CD4-positive, alpha-beta memory T cell (primary cell): ENCODE results near the gene AHNAK. TPM values are rescaled to one million over a fixed set of nuclear protein-coding genes. Genes with fewer than 3 reads are reported as not detected.
A peak's percentile ranks its signal among the peaks of the same experiment; 100 is the strongest.

ENCODE experiments used
- CTCF ChIA-PET: fragments of 350-600 bp; sonication (Branson Sonifier 250); formaldehyde crosslinking; loops from one replicate; lab custom pipeline; 2021; ENCODE audit warnings: inconsistent platforms; ENCODE audit not compliant: partially characterized antibody; lab: Charles Lee
- POLR2A ChIA-PET: fragments of 350-600 bp; sonication (Branson Sonifier 250); formaldehyde crosslinking; loops from one replicate; lab custom pipeline; 2021; ENCODE audit not compliant: partially characterized antibody; lab: Charles Lee
- DNase-seq, 5 donors: peaks; one replicate each; pipeline versions ENCODE4 v3.0.0 to v3.0.0-alpha.2; 2020 to 2022; ENCODE audit warnings: mixed read lengths in 1 of 5
- H3K27ac ChIP-seq: one replicate; pipeline ENCODE4 v1.7.0; 2013; ENCODE audit warnings: low read depth, low read length
- H3K27me3 ChIP-seq: 2 replicates; pipeline ENCODE4 v1.7.0; 2013; ENCODE audit warnings: mild to moderate bottlenecking, low read length, moderate library complexity; ENCODE audit not compliant: insufficient read depth
- H3K36me3 ChIP-seq: 2 replicates; pipeline ENCODE4 v1.7.0; 2013; ENCODE audit warnings: mild to moderate bottlenecking, low read length, moderate library complexity; ENCODE audit not compliant: insufficient read depth
- H3K4me1 ChIP-seq: 2 replicates; pipeline ENCODE4 v1.7.0; 2013; ENCODE audit warnings: mild to moderate bottlenecking, low read length, moderate library complexity; ENCODE audit not compliant: insufficient read depth
- H3K4me3 ChIP-seq, 2 donors: one replicate each; pipeline ENCODE4 v1.7.0; 2013; ENCODE audit warnings: low read length in 2 of 2, mild to moderate bottlenecking in 1 of 2
- H3K9me3 ChIP-seq, 2 donors: one replicate each; pipeline ENCODE4 v1.7.0; 2013; ENCODE audit warnings: low read length in 2 of 2, control low read depth in 1 of 2; ENCODE audit not compliant: control insufficient read depth in 1 of 2
- H3K27ac Mint-ChIP-seq, 7 donors: one replicate each; pipeline ENCODE4 v1.8.0; 2020 to 2021; ENCODE audit warnings: mixed read lengths in 7 of 7, mild to moderate bottlenecking in 6 of 7, inconsistent platforms in 3 of 7, moderate library complexity in 3 of 7
- H3K27me3 Mint-ChIP-seq, 2 donors: one replicate each; pipeline ENCODE4 v1.8.0; 2020 to 2021; ENCODE audit warnings: mixed read lengths in 2 of 2
- H3K36me3 Mint-ChIP-seq, 2 donors: one replicate each; pipeline ENCODE4 v1.8.0; 2020 to 2021; ENCODE audit warnings: mixed read lengths in 2 of 2, inconsistent platforms in 1 of 2, mild to moderate bottlenecking in 1 of 2
- H3K4me1 Mint-ChIP-seq, 4 donors: one replicate each; pipeline ENCODE4 v1.8.0; 2020 to 2021; ENCODE audit warnings: mixed read lengths in 4 of 4, mild to moderate bottlenecking in 1 of 4
- H3K4me3 Mint-ChIP-seq, 8 donors: one replicate each; pipeline ENCODE4 v1.8.0; 2020 to 2021; ENCODE audit warnings: mixed read lengths in 8 of 8, mild to moderate bottlenecking in 7 of 8, moderate library complexity in 6 of 8, inconsistent platforms in 3 of 8
- H3K9me3 Mint-ChIP-seq, 8 donors: one replicate each; pipeline ENCODE4 v1.8.0; 2020 to 2021; ENCODE audit warnings: mixed read lengths in 8 of 8, mild to moderate bottlenecking in 5 of 8, inconsistent platforms in 3 of 8, moderate library complexity in 1 of 8
- intact Hi-C: fragments of 100-400 bp; cut with micrococcal nuclease; formaldehyde crosslinking; loops from one replicate; pipeline ENCODE4 v1.15.1; 2023
- polyA plus RNA-seq, 2 donors: library from polyadenylated mRNA; unstranded; fragments of 300-500 nt; fragmentation: Illumina TruSeq; gene quantifications; one replicate each; pipeline ENCODE4 v1.2.3, GENCODE V29; 2021
- total RNA-seq, 2 experiments: library from RNA; stranded (reverse); gene quantifications; one replicate each; pipeline ENCODE4 v1.2.3, GENCODE V29; 2021

The AHNAK gene
- total and polyA plus RNA-seq, 4 experiments from 2014 or later: 23.5 to 573 (median 372) TPM

DNA sequence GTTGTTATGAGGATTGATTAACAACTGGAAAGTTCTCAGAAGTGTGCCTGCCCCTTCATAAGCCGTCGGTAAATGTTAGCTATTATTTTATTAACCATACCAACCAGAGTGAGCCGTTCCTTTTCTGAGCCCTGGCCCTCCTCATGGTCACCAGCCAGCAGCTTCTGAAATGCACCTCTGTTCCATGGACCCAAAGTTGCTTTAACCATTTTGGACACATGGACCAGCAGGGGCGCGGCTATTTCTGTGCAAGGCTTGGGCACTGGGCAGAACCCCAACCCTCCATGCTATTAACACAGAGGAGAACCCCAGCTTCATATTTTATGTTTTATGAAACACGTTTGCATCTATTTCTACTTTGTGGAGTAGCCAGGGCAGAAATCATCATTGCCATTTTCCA is 146.3 kb downstream of the AHNAK start:
- ChIA-PET CTCF (interaction anchor here (0.6 to 4.7 kb wide), 7 partner anchors 7 to 300 kb away, joined by 3 to 35 read pairs (median 6); no protein-coding TSS in a partner anchor), POLR2A (interaction anchor here (1.0 to 1.8 kb wide), 6 partner anchors 24 to 230 kb away, joined by 3 to 8 read pairs (median 4); partner anchors contain the start of genes MTA2 and TUT1)
- H3K9me3 ChIP-seq: no peaks in the 10 kb centered on the region
- H3K36me3 ChIP-seq: no peaks in the 10 kb centered on the region
- H3K27me3 ChIP-seq: no peaks in the 10 kb centered on the region
- H3K36me3 Mint-ChIP-seq: no peaks in the 10 kb centered on the region
- H3K4me3 Mint-ChIP-seq: peak overlapping the region in 3 of 8 donors; percentile 29 to 35 (median 31)
- no peak overlapping the region for H3K27ac ChIP-seq
- no peak overlapping the region for H3K4me3 ChIP-seq
- intact Hi-C loops: no loop called here
- peaks cover 0 to 1% of the 10 kb centered on the region in 2 donors for H3K27me3 Mint-ChIP-seq
- H3K27ac Mint-ChIP-seq: peak overlapping the region in 1 of 7 donors; percentile 37
- peaks cover 22 to 33% (median 27%) of the 10 kb centered on the region in 4 donors for H3K4me1 Mint-ChIP-seq
- peaks cover 0 to 1% (median 0%) of the 10 kb centered on the region in 8 donors for H3K9me3 Mint-ChIP-seq
- peaks cover 44% of the 10 kb centered on the region for H3K4me1 ChIP-seq
- no peak for DNase-seq

DNA sequence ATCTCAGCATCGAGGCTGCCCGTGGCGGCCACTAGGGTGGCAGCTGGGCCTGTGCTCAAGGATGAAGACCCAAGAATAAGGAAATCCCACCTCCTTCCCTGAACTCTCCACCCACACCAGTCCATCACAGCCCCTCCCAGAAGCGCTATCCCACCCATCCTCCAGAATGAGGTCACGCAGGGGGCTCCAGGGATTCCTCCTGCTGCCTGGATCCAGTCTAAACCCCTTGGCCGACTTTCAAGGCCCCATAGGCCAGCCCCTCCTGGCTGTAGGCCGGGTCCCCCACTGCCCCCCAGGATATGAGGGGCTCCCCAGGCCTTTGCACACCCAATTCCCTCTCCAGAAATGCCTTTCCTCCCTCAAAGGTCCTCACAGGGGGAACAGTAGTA is 146.7 kb downstream of the AHNAK start:
- DNase-seq: no peak
- H3K36me3 ChIP-seq: no peaks in the 10 kb centered on the region
- no peaks in the 10 kb centered on the region for H3K36me3 Mint-ChIP-seq
- H3K4me1 ChIP-seq: peaks cover 48% of the 10 kb centered on the region
- H3K9me3 Mint-ChIP-seq: peaks cover 0 to 1% (median 0%) of the 10 kb centered on the region in 8 donors
- H3K27ac ChIP-seq: no peak overlapping the region
- ChIA-PET POLR2A (interaction anchor here (1.0 to 1.8 kb wide), 6 partner anchors 25 to 230 kb away, joined by 3 to 8 read pairs (median 4); partner anchors contain the start of genes MTA2 and TUT1), CTCF (interaction anchor here (0.6 to 2.8 kb wide), 6 partner anchors 20 to 300 kb away, joined by 3 to 12 read pairs (median 6); no protein-coding TSS in a partner anchor)
- peaks cover 23 to 35% (median 29%) of the 10 kb centered on the region in 4 donors for H3K4me1 Mint-ChIP-seq
- H3K9me3 ChIP-seq: no peaks in the 10 kb centered on the region
- H3K27me3 Mint-ChIP-seq: no peaks in the 10 kb centered on the region
- no peak overlapping the region for H3K4me3 ChIP-seq
- H3K4me3 Mint-ChIP-seq: peak overlapping the region in 2 of 8 donors; percentile 31 to 35
- H3K27me3 ChIP-seq: no peaks in the 10 kb centered on the region
- H3K27ac Mint-ChIP-seq: no peak overlapping the region
- intact Hi-C loops: loop anchor here (10.0 kb wide), 1 partner anchor 485 kb away; the partner anchor contains the start of gene SLC3A2

DNA sequence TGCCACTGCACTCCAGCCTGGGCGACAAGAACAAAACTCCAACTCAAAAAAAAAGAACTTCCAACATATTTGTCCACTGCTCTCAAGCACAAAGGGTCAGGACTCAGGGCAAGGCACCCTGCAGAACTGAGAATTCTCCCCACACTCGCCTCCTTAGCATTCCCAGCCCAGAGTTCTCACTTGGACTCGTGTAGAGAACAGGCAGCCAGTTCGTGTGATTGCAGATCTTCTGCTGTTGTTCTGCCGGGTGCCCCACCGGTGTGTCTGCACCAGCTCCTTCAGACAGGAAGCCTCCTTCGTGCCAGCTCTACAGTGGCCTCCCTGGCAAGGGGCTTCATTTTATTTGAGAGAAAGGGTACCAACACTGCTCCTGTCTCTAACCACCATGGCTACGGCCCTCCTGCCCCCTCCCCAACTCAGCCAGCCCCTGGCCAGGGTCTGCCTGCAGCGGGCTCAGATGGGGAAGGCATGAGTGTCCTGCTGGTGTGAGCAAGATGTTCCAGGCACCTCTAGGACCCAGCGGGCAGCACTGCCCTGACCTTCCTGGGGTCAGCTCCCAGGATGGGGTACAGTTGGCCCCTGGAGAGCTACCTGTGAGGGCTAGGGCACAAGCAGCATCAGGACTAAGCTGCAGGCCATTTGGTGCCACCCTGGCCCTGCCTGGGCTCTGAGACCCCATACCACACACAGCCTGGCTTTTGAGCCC is 147.3 kb downstream of the AHNAK start:
- H3K9me3 Mint-ChIP-seq: peaks cover 0 to 1% (median 0%) of the 10 kb centered on the region in 8 donors
- peak overlapping the region in 3 of 7 donors; percentile 13 to 75 (median 32) for H3K27ac Mint-ChIP-seq
- Histone ChIP-seq H3K36me3 (no peaks in the 10 kb centered on the region), H3K9me3 (no peaks in the 10 kb centered on the region), H3K27ac (no peak overlapping the region), H3K27me3 (no peaks in the 10 kb centered on the region), H3K4me3 (no peak overlapping the region), H3K4me1 (peaks cover 51% of the 10 kb centered on the region)
- CTCF ChIA-PET: interaction anchor here (0.6 to 2.1 kb wide), 4 partner anchors 12 to 144 kb away, joined by 3 to 12 read pairs (median 4); no protein-coding TSS in a partner anchor
- DNase-seq: no peak
- H3K4me1 Mint-ChIP-seq: peaks cover 26 to 37% (median 33%) of the 10 kb centered on the region in 4 donors
- no peaks in the 10 kb centered on the region for H3K36me3 Mint-ChIP-seq
- POLR2A ChIA-PET: no interaction called here
- H3K4me3 Mint-ChIP-seq: peak overlapping the region in 2 of 8 donors; percentile 24 to 35
- no peaks in the 10 kb centered on the region for H3K27me3 Mint-ChIP-seq
- intact Hi-C loops: loop anchor here (10.0 kb wide), 1 partner anchor 485 kb away; the partner anchor contains the start of gene SLC3A2

GRCh38 chr11:62398011-62398994 is 148.3 kb downstream of the AHNAK start:
- Mint-ChIP-seq H3K4me1 (peaks cover 26 to 35% (median 32%) of the 10 kb centered on the region in 4 donors), H3K4me3 (no peak overlapping the region), H3K27ac (peak overlapping the region in 3 of 7 donors; percentile 28 to 77 (median 61))

GRCh38 chr11:62395885-62396551 is 150.6 kb downstream of the AHNAK start:
- Histone ChIP-seq H3K36me3 (no peaks in the 10 kb centered on the region), H3K27me3 (no peaks in the 10 kb centered on the region), H3K4me1 (peaks cover 34% of the 10 kb centered on the region), H3K4me3 (no peak overlapping the region), H3K27ac (no peak overlapping the region), H3K9me3 (no peaks in the 10 kb centered on the region)
- no peaks in the 10 kb centered on the region for H3K27me3 Mint-ChIP-seq
- DNase-seq: no peak
- no peaks in the 10 kb centered on the region for H3K36me3 Mint-ChIP-seq
- POLR2A ChIA-PET: interaction anchor here (1.2 to 1.5 kb wide), 4 partner anchors 29 to 269 kb away, joined by 3 to 5 read pairs (median 3); partner anchors contain the start of genes C11orf98, CSKMT and TUT1
- no peak overlapping the region for H3K27ac Mint-ChIP-seq
- peaks cover 9 to 12% (median 11%) of the 10 kb centered on the region in 4 donors for H3K4me1 Mint-ChIP-seq
- CTCF ChIA-PET: interaction anchor here (0.6 to 7.8 kb wide), 22 partner anchors 6 to 298 kb away, joined by 3 to 91 read pairs (median 6); partner anchors contain the start of genes EEF1G and TUT1
- H3K4me3 Mint-ChIP-seq: no peak overlapping the region
- H3K9me3 Mint-ChIP-seq: no peaks in the 10 kb centered on the region
- intact Hi-C loops: loop anchor here (1.0 to 10.0 kb wide), 2 partner anchors 298 to 489 kb away; partner anchors contain the start of gene SLC3A2

More at GRCh38 chr11:62398011-62398994, 148.3 kb downstream of the AHNAK start:
- H3K9me3 ChIP-seq: no peaks in the 10 kb centered on the region
- no peak overlapping the region for H3K4me3 ChIP-seq
- H3K4me1 ChIP-seq: peaks cover 53% of the 10 kb centered on the region
- no peak for DNase-seq
- CTCF ChIA-PET: interaction anchor here (0.6 to 0.9 kb wide), 2 partner anchors 11 to 159 kb away, joined by 3 read pairs; no protein-coding TSS in a partner anchor
- no peaks in the 10 kb centered on the region for H3K9me3 Mint-ChIP-seq
- no peaks in the 10 kb centered on the region for H3K36me3 ChIP-seq
- POLR2A ChIA-PET: no interaction called here
- H3K36me3 Mint-ChIP-seq: no peaks in the 10 kb centered on the region
- no peak overlapping the region for H3K27ac ChIP-seq
- no peaks in the 10 kb centered on the region for H3K27me3 Mint-ChIP-seq
- H3K27me3 ChIP-seq: no peaks in the 10 kb centered on the region
- intact Hi-C loops: loop anchor here (10.0 kb wide), 1 partner anchor 486 kb away; the partner anchor contains the start of gene SLC3A2
